GM18520 (cell line): ENCODE data around the gene CORO6.
A peak's percentile ranks its signal among the peaks of the same experiment; 100 is the strongest.

ENCODE experiments used
- ATAC-seq: cut with Tn5 transposase; IDR thresholded peaks from one replicate; pipeline ENCODE4 v1.9.1; 2021; ENCODE audit not compliant: unreplicated experiment

The CORO6 gene

DNA sequence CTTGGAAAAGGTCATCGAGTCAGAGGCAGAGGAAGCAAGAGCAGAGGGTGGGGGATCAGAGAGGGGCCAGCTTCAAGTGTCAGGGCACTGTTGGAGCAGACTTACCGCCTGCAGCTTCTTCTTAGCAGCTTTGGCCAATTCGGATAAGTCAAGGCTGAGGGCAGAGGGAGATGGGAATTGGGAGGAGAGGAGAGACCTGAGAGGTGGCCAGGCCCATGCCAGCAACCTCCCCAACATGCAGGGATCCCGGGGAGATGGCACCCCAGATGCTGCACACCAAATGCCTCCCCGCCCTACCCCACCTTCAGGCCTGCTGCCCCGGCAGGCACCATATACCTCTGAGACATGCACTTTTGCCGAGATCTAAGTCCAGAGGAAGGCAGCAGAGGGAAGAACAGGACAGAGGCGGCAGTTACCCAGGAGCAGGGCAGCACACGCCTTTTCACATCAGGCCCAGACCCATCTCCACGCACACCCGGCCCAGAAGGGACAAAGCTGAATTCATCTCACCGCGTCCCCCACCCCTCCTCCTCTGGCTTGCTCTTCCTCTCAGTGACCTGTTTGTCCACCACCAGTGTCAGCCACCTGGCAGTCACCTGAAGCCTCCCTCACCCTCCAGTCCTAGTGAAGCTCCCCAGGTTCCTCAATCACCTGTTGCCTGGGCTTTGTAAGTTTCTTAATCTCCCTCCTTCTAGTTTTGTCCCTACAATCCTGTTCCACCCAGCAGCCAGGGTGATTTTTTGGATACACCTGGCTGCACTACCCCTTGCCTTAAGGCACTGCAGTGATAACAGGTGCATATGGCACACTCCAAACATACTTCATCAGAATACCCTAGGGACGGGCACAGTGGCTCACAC lies 43.9 kb downstream of the CORO6 start:
- ATAC-seq, result no peak

- ATAC-seq, result no peak
These were observed 45.1 kb downstream of the CORO6 start for GRCh38 chr17:29577385-29578211.

GRCh38 chr17:29577001-29577370 lies 45.7 kb downstream of the CORO6 start:
- no peak for ATAC-seq

- ATAC-seq, result no peak
These were observed 46.3 kb downstream of the CORO6 start for GRCh38 chr17:29576214-29577000.

GRCh38 chr17:29575511-29576213 lies 47.0 kb downstream of the CORO6 start:
- no peak for ATAC-seq

DNA sequence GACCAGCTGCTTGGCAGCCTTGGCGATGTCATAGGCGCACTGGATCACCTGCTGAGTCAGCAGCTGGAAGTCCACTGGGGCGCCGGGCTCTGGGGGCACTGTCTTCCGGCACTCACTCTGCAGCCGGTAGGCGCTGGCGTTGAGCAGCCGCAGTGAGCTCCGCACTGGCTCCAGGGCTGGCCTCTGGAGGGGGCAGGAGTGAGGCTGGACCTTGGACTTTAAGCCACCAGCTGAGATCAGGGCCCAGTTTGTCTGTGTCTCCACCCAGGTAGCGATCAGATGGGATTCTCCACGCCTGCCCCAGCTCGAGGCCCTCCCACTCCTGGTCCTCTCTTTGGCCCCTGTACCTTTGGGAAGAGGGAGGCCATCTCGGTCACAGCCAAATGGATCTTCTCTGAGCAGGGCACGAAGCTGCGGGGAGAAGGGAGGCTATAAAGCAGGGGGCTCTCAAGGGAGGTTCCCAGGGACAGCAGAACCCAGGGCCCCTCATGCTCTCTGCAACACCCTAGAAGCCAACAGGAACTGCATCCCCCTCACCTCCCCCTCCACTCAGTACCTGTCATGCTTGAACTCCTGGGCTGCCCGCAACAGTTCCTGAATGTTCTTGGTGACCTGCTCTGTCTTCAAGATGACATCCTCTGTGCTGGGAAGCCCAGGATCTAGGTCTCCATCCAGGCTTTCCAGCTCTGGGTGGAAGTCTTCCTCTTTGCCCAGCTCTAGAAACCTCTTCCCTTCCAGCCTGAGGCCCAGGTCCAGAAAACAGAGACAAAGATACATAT lies 47.8 kb downstream of the CORO6 start:
- no peak for ATAC-seq

DNA sequence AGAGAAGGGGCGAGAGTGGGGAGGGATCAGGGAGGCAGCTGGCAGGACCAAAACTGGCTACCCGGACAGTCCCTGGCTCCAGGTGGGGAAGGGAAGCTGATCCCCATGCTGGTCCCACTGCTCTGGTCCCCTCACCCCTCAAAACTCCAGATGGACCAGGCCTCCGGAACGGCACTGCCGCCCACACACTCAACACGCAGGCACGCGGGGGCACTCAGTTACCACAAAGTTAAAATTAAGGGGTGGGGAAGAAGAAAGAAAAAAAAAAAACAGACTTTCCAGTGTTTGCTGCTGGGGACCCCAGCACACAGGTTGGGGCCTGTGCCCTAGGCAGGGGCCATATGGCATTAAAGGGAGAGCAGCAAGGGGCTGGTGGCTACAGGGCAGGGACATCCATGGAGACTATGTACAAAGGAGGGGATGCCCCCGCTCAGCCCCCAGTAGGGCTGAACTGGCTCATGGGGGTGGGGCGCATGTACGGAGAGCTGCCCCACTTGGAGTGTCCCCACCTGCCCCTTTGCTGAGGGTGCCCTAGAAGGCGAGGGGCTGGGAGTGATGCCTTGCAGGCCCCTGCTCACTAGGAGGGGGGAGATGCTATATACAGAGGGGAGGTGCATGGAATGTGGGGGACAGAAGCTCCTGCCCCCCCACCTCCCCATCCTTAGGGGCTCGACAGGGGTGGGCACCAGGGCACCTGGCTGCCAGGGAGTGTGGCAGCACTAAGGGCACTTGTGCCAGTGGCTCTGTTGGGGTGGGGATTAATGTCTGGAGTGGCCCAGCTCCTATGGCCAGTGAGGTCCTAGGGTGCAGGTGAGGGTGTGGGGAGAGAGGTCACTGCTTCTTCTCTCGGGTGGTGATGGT lies 48.6 kb downstream of the CORO6 start:
- no peak for ATAC-seq

GRCh38 chr17:29573558-29573869 lies 49.2 kb downstream of the CORO6 start:
- ATAC-seq, result no peak

GRCh38 chr17:29572691-29573557 lies 49.8 kb downstream of the CORO6 start:
- ATAC-seq, result no peak

DNA sequence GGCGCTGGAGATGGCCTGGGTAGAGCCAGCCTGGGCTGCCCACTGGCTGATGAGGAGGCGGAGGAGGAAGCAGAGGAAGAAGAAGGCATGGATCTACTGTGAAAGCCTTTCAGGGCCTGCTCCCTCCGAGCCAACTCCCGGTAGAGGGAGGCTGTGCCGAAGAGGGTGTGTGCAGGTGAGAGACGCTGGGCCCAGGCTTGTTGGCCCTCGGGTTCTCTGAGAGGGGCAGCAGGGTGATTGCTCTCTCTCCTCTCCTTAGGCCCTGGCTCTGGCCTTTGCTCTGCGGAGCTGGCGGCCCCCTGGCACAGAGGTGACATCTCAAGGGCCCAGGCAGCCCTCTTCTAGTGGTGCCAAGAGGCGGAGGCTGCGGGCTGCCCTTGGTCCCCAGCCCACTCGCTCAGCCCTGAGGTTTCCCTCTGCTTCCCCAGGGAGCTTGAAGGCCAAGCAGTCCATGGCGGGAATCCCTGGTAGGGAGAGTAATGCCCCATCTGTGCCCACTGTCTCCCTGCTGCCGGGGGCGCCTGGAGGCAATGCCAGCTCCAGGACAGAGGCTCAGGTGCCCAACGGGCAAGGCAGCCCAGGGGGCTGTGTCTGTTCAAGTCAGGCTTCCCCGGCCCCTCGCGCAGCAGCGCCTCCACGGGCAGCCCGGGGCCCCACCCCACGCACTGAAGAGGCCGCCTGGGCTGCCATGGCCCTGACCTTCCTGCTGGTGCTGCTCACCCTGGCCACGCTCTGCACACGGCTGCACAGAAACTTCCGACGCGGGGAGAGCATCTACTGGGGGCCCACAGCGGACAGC lies 50.6 kb downstream of the CORO6 start:
- no peak for ATAC-seq

GRCh38 chr17:29571486-29571882 lies 51.2 kb downstream of the CORO6 start:
- ATAC-seq, result no peak

DNA sequence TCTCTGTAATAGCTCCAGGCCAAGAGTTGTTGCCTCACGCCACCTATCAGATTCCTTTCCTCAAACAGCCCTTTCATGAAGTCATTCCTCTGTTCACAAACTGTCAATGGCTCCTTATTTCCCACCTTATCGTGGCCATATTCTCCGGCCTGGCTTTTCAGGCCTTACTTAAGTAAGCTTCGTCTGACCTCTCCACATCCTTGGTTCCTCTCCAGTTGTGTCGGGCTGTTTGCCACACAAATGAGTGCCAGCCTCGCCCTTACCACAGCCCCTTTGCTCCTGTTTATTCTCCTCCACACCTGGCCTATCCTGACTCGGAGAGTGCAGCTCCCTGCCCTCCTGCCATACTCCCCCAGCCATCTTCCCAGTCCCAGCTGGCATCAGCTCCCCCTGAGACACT lies 52.2 kb downstream of the CORO6 start:
- no peak for ATAC-seq

DNA sequence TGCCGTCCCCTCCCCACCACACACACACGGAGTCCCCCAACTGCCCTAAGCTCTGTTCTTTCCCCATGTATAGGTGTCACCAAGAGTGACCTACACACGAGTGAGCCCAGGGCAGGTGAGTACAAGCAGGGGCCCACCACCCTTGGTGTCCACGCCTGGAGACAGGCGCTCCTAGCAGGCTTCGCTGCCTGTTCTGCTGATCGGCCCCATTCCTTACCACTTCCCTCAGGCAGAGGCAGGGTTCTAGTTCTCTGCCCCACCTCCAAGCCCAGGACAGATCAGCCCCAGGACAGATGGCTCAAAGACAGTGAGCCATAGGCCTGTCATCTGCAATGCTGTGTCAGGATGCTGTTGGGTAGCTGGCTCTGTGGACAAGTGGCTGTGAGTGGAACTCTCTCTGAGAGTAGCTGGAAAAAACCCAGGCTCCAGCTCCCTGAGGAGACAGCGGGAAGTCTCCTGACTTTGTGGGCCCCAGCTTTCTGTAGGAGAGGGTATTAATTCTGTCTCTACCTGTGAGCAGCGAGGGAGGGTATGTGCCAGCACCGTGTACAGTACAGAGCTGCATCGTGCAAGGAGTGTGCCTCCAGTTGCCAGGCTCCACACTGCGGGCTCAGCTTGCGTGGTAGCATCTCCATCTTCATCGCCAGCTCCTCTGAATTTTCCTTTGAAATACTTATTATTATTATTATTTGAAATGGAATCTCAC lies 53.3 kb downstream of the CORO6 start:
- ATAC-seq, result no peak

DNA sequence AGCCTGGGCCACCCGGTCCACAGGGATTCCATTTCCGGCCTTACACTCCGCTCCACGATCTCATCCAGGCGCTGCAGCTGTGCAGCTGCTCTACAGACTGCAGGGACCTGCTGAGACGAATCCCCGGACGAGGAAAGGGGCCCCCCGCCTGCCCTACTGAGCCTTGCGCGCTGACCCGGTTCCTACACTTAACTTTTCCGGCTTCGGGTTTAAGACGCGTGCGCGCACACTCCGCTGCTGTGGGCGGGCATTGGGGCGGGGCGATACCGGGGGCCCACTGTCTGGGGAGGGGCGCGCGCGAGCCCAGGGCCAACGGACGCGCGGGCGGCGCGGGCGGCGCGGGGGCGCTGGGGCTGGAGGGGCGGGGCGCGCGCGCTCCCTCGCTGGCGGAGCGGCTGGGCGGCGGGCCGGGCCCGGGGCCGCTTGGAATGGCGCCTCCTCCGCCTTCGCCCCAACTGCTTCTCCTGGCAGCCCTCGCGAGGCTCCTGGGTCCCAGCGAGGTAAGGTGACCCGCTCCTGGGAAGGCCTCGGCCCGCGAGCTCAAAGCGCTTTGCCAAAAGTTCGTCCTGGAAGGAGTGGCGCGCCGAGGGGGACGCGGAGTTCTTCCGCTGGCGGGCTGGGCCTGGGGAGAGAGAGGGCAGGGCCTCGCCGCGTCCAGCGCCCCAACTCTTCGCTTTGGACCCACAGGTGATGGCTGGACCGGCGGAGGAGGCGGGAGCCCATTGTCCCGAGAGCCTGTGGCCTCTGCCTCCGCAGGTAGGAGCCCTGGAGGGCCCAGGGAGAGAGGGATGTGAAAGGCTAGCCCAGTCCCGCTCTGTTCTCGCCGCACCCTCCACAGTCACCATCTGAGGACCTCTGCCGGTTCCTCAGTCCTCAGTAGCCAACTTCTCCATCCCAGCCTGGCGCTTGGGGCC lies 54.1 kb downstream of the CORO6 start, which contains the start of gene TP53I13:
TP53I13 (plus strand) TSS at position 371 of the 914 bp plus-strand sequence; CDS start at position 429, 58 bp downstream.
- ATAC-seq, result peak; percentile 27

- ATAC-seq, result peak; percentile 32
These were observed 55.0 kb downstream of the CORO6 start for GRCh38 chr17:29567554-29568330.
